ENCODE data around the gene ELOB. TPM values are rescaled to one million over a fixed set of nuclear protein-coding genes. Genes with fewer than 3 reads are reported as not detected.
A peak's percentile ranks its signal among the peaks of the same experiment; 100 is the strongest.

The ELOB gene
- total and polyA plus RNA-seq, 3 experiments from 2014 or later: 274 to 338 (median 322) TPM

- H3K4me3 Mint-ChIP-seq: peak overlapping the region in 1 of 7 donors; percentile 15
- H3K9me3 ChIP-seq (ENCODE audit: low read length): no peaks in the 10 kb centered on the region
- H3K4me1 ChIP-seq (ENCODE audit: insufficient read depth, low read length): peaks cover 27% of the 10 kb centered on the region
- no peak overlapping the region for H3K27ac ChIP-seq (ENCODE audit: low read depth, low read length)
- H3K4me1 Mint-ChIP-seq: peaks cover 29 to 41% (median 36%) of the 10 kb centered on the region in 3 donors
- POLR2A ChIA-PET: interaction anchor here (6.8 kb wide), 1 partner anchor 27 kb away, joined by 55 read pairs; the partner anchor contains the start of gene ELOB
- no peak for DNase-seq
- CTCF ChIA-PET: interaction anchor here (1.0 to 2.0 kb wide), 2 partner anchors 10 to 28 kb away, joined by 4 to 5 read pairs; no protein-coding TSS in a partner anchor
- peak overlapping the region in 3 of 8 donors; percentile 19 to 99 (median 56) for H3K27ac Mint-ChIP-seq
- H3K27me3 ChIP-seq (ENCODE audit: insufficient read depth, low read length, poor library complexity, severe bottlenecking): no peaks in the 10 kb centered on the region
- H3K36me3 ChIP-seq (ENCODE audit: insufficient read depth, low read length): no peaks in the 10 kb centered on the region
- H3K9me3 Mint-ChIP-seq: peaks cover 0 to 3% (median 0%) of the 10 kb centered on the region in 5 donors
- H3K4me3 ChIP-seq (ENCODE audit: low read length): no peak overlapping the region
- peaks cover 0 to 22% (median 5%) of the 10 kb centered on the region in 3 donors for H3K36me3 Mint-ChIP-seq
- H3K27me3 Mint-ChIP-seq: peaks cover 0 to 12% of the 10 kb centered on the region in 2 donors
Observed at GRCh38 chr16:2749936-2750335, 27.1 kb downstream of the ELOB start.

- Mint-ChIP-seq H3K9me3 (peaks cover 0 to 3% (median 0%) of the 10 kb centered on the region in 5 donors), H3K27ac (peak overlapping the region in 4 of 8 donors; percentile 19 to 99 (median 37)), H3K36me3 (peaks cover 0 to 18% (median 4%) of the 10 kb centered on the region in 3 donors), H3K4me1 (peaks cover 25 to 36% (median 31%) of the 10 kb centered on the region in 3 donors), H3K4me3 (peak overlapping the region in 1 of 7 donors; percentile 39), H3K27me3 (peaks cover 0 to 12% of the 10 kb centered on the region in 2 donors)
- ChIA-PET CTCF (no interaction called here), POLR2A (interaction anchor here (6.8 kb wide), 1 partner anchor 28 kb away, joined by 55 read pairs; the partner anchor contains the start of gene ELOB)
- Histone ChIP-seq H3K27ac (ENCODE audit: low read depth, low read length) (no peak overlapping the region), H3K27me3 (ENCODE audit: insufficient read depth, low read length, poor library complexity, severe bottlenecking) (no peaks in the 10 kb centered on the region), H3K4me3 (ENCODE audit: low read length) (no peak overlapping the region), H3K4me1 (ENCODE audit: insufficient read depth, low read length) (peaks cover 23% of the 10 kb centered on the region), H3K9me3 (ENCODE audit: low read length) (no peaks in the 10 kb centered on the region), H3K36me3 (ENCODE audit: insufficient read depth, low read length) (no peaks in the 10 kb centered on the region)
- no peak for DNase-seq
Observed at GRCh38 chr16:2749476-2749875, 27.6 kb downstream of the ELOB start.

- Histone ChIP-seq H3K36me3 (ENCODE audit: insufficient read depth, low read length) (no peaks in the 10 kb centered on the region), H3K27me3 (ENCODE audit: insufficient read depth, low read length, poor library complexity, severe bottlenecking) (no peaks in the 10 kb centered on the region), H3K4me1 (ENCODE audit: insufficient read depth, low read length) (peaks cover 17% of the 10 kb centered on the region), H3K4me3 (ENCODE audit: low read length) (no peak overlapping the region), H3K27ac (ENCODE audit: low read depth, low read length) (no peak overlapping the region), H3K9me3 (ENCODE audit: low read length) (no peaks in the 10 kb centered on the region)
- Mint-ChIP-seq H3K27me3 (peaks cover 0 to 10% of the 10 kb centered on the region in 2 donors), H3K4me1 (peaks cover 19 to 30% (median 26%) of the 10 kb centered on the region in 3 donors), H3K36me3 (peaks cover 0 to 12% (median 2%) of the 10 kb centered on the region in 3 donors), H3K27ac (peak overlapping the region in 1 of 8 donors; percentile 99), H3K9me3 (peaks cover 0 to 3% (median 0%) of the 10 kb centered on the region in 5 donors), H3K4me3 (peak overlapping the region in 1 of 7 donors; percentile 30)
- DNase-seq: no peak
- POLR2A ChIA-PET: interaction anchor here (0.5 to 6.8 kb wide), 2 partner anchors 28 to 48 kb away, joined by 7 to 55 read pairs; partner anchors contain the start of gene ELOB
- CTCF ChIA-PET: no interaction called here
Observed at GRCh38 chr16:2748757-2749455, 28.2 kb downstream of the ELOB start.

- H3K4me3 ChIP-seq (ENCODE audit: low read length): no peak overlapping the region
- H3K4me1 ChIP-seq (ENCODE audit: insufficient read depth, low read length): no peaks in the 10 kb centered on the region
- no peak overlapping the region for H3K27ac ChIP-seq (ENCODE audit: low read depth, low read length)
- CTCF ChIA-PET: no interaction called here
- no peaks in the 10 kb centered on the region for H3K36me3 ChIP-seq (ENCODE audit: insufficient read depth, low read length)
- Mint-ChIP-seq H3K9me3 (no peaks in the 10 kb centered on the region), H3K27ac (no peak overlapping the region), H3K27me3 (peaks cover 0 to 3% of the 10 kb centered on the region in 2 donors), H3K4me1 (peaks cover 5 to 9% (median 6%) of the 10 kb centered on the region in 3 donors), H3K4me3 (no peak overlapping the region), H3K36me3 (no peaks in the 10 kb centered on the region)
- no peaks in the 10 kb centered on the region for H3K9me3 ChIP-seq (ENCODE audit: low read length)
- no peak for DNase-seq
- no peaks in the 10 kb centered on the region for H3K27me3 ChIP-seq (ENCODE audit: insufficient read depth, low read length, poor library complexity, severe bottlenecking)
- POLR2A ChIA-PET: interaction anchor here (0.6 kb wide), 1 partner anchor 60 kb away, joined by 3 read pairs; no protein-coding TSS in a partner anchor
Observed at GRCh38 chr16:2745961-2746360, 31.1 kb downstream of the ELOB start.

- no peak for DNase-seq
- Histone ChIP-seq H3K27me3 (ENCODE audit: insufficient read depth, low read length, poor library complexity, severe bottlenecking) (no peaks in the 10 kb centered on the region), H3K4me1 (ENCODE audit: insufficient read depth, low read length) (no peaks in the 10 kb centered on the region), H3K9me3 (ENCODE audit: low read length) (no peaks in the 10 kb centered on the region), H3K36me3 (ENCODE audit: insufficient read depth, low read length) (no peaks in the 10 kb centered on the region), H3K27ac (ENCODE audit: low read depth, low read length) (no peak overlapping the region), H3K4me3 (ENCODE audit: low read length) (no peak overlapping the region)
- Mint-ChIP-seq H3K27me3 (peaks cover 0 to 7% of the 10 kb centered on the region in 2 donors), H3K36me3 (no peaks in the 10 kb centered on the region), H3K9me3 (no peaks in the 10 kb centered on the region), H3K4me3 (no peak overlapping the region), H3K4me1 (peaks cover 0 to 4% (median under 1%) of the 10 kb centered on the region in 3 donors), H3K27ac (peak overlapping the region in 1 of 8 donors; percentile 75)
- ChIA-PET CTCF (no interaction called here), POLR2A (interaction anchor here (0.6 kb wide), 1 partner anchor 9 kb away, joined by 3 read pairs; no protein-coding TSS in a partner anchor)
Observed at GRCh38 chr16:2745116-2745890, 31.8 kb downstream of the ELOB start.

- Mint-ChIP-seq H3K27ac (no peak overlapping the region), H3K4me3 (no peak overlapping the region), H3K4me1 (no peaks in the 10 kb centered on the region), H3K9me3 (no peaks in the 10 kb centered on the region), H3K36me3 (no peaks in the 10 kb centered on the region), H3K27me3 (peaks cover 0 to 6% of the 10 kb centered on the region in 2 donors)
- Histone ChIP-seq H3K9me3 (ENCODE audit: low read length) (no peaks in the 10 kb centered on the region), H3K36me3 (ENCODE audit: insufficient read depth, low read length) (no peaks in the 10 kb centered on the region), H3K4me3 (ENCODE audit: low read length) (no peak overlapping the region), H3K27ac (ENCODE audit: low read depth, low read length) (no peak overlapping the region), H3K27me3 (ENCODE audit: insufficient read depth, low read length, poor library complexity, severe bottlenecking) (no peaks in the 10 kb centered on the region), H3K4me1 (ENCODE audit: insufficient read depth, low read length) (no peaks in the 10 kb centered on the region)
- CTCF ChIA-PET: no interaction called here
- DNase-seq: no peak
- POLR2A ChIA-PET: interaction anchor here (0.6 kb wide), 1 partner anchor 10 kb away, joined by 3 read pairs; no protein-coding TSS in a partner anchor
Observed at GRCh38 chr16:2744711-2745110, 32.4 kb downstream of the ELOB start.

- H3K9me3 ChIP-seq (ENCODE audit: low read length): no peaks in the 10 kb centered on the region
- ChIA-PET CTCF (no interaction called here), POLR2A (no interaction called here)
- no peak for DNase-seq
- H3K27me3 ChIP-seq (ENCODE audit: insufficient read depth, low read length, poor library complexity, severe bottlenecking): no peaks in the 10 kb centered on the region
- peaks cover 0 to 6% of the 10 kb centered on the region in 2 donors for H3K27me3 Mint-ChIP-seq
- H3K36me3 ChIP-seq (ENCODE audit: insufficient read depth, low read length): no peaks in the 10 kb centered on the region
- no peak overlapping the region for H3K4me3 Mint-ChIP-seq
- no peak overlapping the region for H3K27ac ChIP-seq (ENCODE audit: low read depth, low read length)
- H3K4me1 Mint-ChIP-seq: no peaks in the 10 kb centered on the region
- H3K36me3 Mint-ChIP-seq: no peaks in the 10 kb centered on the region
- no peak overlapping the region for H3K4me3 ChIP-seq (ENCODE audit: low read length)
- H3K9me3 Mint-ChIP-seq: no peaks in the 10 kb centered on the region
- H3K4me1 ChIP-seq (ENCODE audit: insufficient read depth, low read length): no peaks in the 10 kb centered on the region
- H3K27ac Mint-ChIP-seq: peak overlapping the region in 1 of 8 donors; percentile 11
Observed at GRCh38 chr16:2743007-2743810, 33.9 kb downstream of the ELOB start.
